ENCODE measurements around the gene CAPN15.
A peak's percentile ranks its signal among the peaks of the same experiment; 100 is the strongest.

Gene CAPN15

DNA sequence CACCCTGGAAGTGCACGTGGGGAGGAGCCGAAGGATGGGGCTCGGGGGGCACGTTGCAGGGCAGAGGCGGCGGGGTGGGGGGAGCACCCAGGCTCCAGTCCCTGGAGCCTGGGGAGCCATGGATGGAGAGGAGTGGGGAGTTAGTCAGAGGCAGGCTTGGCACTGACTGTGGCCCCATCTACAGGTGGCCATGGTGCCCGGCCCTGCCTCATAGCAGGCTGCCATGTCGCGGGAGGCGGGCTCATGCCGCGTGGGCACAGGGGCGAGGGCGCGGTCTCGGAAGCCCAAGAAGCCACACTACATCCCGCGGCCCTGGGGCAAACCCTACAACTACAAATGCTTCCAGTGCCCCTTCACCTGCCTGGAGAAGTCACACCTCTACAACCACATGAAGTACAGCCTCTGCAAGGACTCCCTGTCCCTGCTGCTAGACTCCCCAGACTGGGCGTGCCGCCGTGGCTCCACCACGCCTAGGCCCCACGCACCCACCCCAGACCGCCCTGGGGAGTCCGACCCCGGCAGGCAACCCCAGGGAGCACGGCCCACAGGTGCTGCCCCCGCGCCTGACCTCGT lies 35.6 kb downstream of the CAPN15 start:
- Mint-ChIP-seq H3K9me3 (no peaks in the 10 kb centered on the region), H3K27ac (no peak overlapping the region), H3K4me3 (no peak overlapping the region), H3K27me3 (peaks cover 12% of the 10 kb centered on the region), H3K4me1 (peaks cover 13% of the 10 kb centered on the region), H3K36me3 (no peaks in the 10 kb centered on the region)
- no peak for ATAC-seq (ENCODE audit: low read depth)
- no peak for DNase-seq (ENCODE audit: low spot score in 2 of 2)

DNA sequence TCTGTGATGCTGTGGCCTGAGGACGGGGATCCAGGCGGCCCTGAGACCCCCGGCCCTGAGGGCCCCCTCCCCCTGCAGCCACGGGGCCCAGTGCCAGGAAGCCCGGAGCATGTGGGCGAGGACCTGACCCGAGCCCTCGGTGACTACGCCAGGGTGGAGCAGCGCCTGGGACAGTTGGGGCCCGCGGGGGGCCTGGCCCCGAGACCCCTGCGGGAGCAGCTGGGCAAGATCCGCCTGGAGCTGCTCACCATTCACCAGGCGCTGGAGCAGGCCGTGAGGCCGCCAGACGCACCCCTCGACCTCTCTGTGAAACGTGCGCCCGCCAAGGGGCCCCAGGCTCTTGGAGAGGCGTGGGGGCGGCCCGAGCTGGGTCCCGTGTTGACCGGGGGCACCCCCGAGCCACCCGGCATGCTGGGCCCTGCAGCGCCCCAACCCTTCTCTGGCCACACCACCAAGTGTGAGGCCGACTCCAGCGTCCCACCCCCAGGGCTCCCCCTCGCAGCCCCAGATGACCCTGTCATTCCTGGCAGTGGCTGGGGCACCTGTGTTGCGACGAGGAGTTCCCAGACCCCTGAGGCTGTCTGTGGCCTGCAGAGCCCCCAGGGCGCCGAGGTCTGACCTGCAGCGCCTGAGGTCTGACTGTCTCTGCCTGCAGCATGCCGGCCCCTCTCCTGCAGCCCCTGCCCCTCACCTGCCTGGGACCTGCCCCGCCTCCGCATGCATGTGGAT lies 37.3 kb downstream of the CAPN15 start:
- Mint-ChIP-seq H3K27me3 (peaks cover 6% of the 10 kb centered on the region), H3K27ac (no peak overlapping the region), H3K4me1 (peaks cover 12% of the 10 kb centered on the region), H3K4me3 (no peak overlapping the region), H3K9me3 (no peaks in the 10 kb centered on the region), H3K36me3 (no peaks in the 10 kb centered on the region)
- no peak for ATAC-seq (ENCODE audit: low read depth)
- no peak for DNase-seq (ENCODE audit: low spot score in 2 of 2)

DNA sequence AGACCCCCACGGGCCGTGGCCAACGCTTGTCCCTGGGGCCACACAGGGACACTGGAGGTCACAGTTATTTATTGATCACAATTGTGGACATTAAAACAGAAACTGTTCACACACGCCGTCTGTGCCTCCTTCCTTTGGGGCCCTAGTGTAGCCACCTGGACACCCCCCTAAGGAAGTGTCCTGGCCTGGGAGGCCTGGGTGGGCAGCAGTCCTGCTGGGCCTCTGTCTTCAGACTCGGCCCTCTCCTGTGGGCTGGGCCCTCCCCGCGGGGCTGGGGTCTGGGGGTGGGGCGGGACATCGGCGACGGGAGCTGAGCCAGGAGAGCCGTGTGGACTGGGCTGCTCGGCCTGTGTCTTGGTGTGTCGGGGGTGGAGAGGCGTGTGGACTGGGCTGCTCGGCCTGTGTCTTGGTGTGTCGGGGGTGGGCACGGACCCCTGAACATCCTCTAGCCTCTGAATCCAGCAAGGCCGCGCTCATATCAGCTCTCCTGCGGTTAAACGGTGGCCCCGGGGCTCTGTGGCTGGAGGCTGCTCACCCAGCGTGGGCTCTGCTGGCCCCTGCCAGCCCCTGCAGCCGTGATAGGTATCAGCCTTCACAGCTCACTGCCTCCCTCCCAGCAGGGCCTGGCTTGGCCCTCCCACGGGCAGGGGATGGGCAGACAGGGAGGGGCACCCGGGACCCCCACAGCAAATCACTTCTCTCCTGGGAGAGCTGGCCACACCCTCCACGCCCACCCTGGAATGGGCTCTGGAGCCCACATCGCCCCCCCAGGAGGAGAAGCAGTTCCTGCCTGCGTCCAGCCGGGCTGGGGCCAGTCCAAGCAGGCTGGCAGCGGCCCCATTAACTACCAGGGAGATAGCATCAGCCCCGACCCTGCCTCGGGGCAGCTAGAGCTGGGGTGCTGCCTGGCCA lies 38.2 kb downstream of the CAPN15 start:
- H3K4me3 Mint-ChIP-seq, result peak overlapping the region; percentile 11
- no peaks in the 10 kb centered on the region for H3K9me3 Mint-ChIP-seq
- peaks cover 6% of the 10 kb centered on the region for H3K27me3 Mint-ChIP-seq
- no peak overlapping the region for H3K27ac Mint-ChIP-seq
- DNase-seq (ENCODE audit: low spot score in 2 of 2), result no peak
- no peaks in the 10 kb centered on the region for H3K36me3 Mint-ChIP-seq
- ATAC-seq (ENCODE audit: low read depth), result no peak
- H3K4me1 Mint-ChIP-seq, result peaks cover 12% of the 10 kb centered on the region

DNA sequence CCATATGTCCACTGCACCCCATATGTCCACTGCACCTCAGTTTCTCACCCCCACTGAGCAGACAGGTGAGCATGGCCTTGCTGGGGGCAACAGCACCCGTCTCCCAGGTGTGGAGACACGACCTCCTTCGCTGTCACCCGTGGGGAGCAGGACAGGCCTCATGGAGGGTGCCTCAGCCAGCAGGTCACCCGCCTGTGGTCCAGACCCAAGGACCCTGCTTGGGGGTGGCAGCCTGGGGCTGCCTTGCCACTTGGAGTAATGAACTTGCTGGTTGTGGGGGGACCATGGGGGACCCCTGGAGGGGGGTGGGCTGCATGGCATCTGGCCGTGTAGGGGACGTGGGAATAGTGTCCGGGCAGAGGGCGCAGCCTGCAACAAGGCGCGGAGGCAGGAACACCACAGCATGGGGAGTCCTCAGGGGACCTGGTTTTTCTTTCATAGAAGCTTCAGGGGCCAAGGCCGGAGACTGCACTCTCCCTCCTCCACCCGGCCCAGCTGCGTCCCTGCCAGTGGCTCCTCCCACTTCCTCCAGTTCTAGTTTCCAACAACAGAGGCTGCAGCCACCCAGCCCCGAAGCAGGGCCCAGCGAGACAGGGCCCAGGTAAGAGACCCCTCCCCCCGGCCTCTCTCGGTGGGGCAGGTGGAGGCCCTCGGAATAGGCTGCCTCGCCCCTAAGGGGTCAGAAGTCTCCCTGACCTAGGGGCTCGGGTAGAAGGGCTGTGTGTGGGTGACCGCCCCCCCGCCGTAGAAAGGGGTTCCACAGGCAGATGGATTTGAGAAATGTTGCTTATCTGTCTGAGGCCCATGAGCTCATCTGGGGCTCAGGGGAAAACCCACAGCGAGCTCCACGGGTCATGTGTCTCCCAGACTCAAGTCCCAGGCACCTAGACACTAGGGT lies 39.2 kb downstream of the CAPN15 start, which contains the start of gene NHLRC4:
NHLRC4 (plus strand) TSS at position 531 of the 898 bp plus-strand sequence. CDS start 1,043 bp downstream, outside the sequence.
- Mint-ChIP-seq H3K27ac (peak within 1 kb of the TSS; percentile 74), H3K36me3 (no peaks in the 10 kb centered on the region), H3K4me1 (peaks cover 22% of the 10 kb centered on the region), H3K4me3 (peak within 1 kb of the TSS; percentile 76), H3K9me3 (no peaks in the 10 kb centered on the region), H3K27me3 (peaks cover 4% of the 10 kb centered on the region)
- ATAC-seq (ENCODE audit: low read depth) (peak; percentile 69), DNase-seq (ENCODE audit: low spot score in 2 of 2) (peak in 1 of 2 donors; percentile 57)

DNA sequence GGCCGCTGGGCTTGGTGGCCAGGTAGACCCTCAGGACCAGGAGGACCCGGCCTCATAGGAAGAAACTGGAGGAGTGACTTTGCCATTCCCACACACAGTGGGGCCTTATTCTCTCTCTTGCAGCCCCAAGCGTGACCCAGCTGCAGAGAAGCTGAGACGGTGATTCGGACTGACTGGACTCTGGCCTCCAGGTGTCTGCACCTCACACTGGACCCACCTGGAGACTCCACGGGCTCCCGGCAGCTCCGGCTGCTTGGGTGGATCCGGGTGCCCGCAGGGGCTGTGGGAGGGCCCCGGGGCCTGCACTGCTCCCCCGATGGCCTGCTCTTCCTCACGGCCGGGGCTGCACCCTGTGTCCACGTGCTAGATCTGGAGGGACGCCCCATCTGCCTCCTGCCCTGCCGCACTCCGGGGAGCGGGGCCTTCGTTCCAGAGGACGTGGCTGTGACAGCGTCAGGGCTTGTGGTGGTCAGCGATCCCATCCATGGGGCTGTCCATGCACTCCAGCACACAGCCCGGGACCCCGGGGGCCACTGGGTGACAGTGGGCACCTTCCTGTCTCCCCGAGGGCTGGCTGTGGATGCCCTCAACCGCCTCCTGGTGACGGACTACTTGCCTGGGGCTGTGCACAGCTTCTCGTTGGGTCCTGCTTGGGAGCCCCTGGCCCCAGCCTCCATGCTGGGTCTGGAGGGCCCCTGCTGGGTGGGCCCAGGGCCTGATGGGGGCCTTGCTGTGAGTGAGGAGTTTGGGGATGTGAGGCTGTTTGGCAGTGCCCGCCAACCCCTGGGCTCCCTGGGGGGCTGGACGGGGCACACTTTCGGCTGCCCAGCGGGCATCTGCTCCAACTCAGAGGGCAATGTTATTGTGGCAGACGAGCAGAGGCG lies 40.1 kb downstream of the CAPN15 start:
- DNase-seq (ENCODE audit: low spot score in 2 of 2), result no peak
- H3K4me1 Mint-ChIP-seq, result peaks cover 24% of the 10 kb centered on the region
- ATAC-seq (ENCODE audit: low read depth), result no peak
- no peaks in the 10 kb centered on the region for H3K9me3 Mint-ChIP-seq
- H3K36me3 Mint-ChIP-seq, result no peaks in the 10 kb centered on the region
- H3K27ac Mint-ChIP-seq, result peak overlapping the region; percentile 74
- peaks cover 3% of the 10 kb centered on the region for H3K27me3 Mint-ChIP-seq
- H3K4me3 Mint-ChIP-seq, result peak overlapping the region; percentile 76

DNA sequence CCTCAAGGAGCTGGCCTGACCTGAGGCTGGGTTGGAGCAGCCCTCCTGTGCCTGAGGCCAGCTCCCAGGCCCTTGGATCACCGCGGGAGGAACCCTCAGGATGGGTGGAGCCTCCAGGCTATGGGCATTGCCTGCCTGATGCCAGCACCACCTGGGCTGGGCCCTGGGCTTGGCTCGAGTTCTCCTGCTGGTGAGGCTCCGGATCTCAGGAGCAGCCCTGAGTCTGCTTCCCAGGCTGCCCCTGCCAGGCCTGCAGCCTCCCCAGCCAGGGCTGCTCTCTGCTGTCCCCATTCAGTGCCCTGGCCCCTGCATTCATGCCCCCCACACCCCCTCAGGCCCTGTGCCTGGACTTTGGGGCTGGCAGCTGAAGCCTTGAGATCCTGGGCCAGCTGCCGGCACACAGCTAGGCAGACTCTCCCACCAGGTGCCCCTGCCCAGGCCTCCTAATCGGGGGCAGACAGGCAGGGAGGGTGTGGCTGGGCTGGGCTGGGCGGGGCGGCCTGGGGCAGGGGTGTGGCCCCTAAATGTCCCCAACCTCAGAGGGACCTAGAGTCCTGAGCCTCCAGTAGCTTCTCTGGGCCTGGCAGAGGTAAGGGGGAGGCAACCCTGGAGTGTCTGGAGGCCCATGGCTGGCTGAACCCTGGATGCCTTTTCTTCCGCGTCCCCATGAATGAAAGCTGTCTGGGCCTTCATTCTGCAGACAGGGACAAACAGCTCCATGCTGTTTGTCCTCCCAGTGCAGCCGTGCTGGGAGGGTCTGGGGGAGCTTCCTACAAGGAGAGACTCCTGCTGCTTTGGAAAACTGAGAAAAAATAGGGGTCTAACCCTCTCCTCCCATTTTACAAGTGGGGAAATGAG lies 41.1 kb downstream of the CAPN15 start:
- peak overlapping the region; percentile 87 for H3K4me3 Mint-ChIP-seq
- H3K27me3 Mint-ChIP-seq, result no peaks in the 10 kb centered on the region
- H3K27ac Mint-ChIP-seq, result peak overlapping the region; percentile 82
- ATAC-seq (ENCODE audit: low read depth) (no peak), DNase-seq (ENCODE audit: low spot score in 2 of 2) (no peak)
- no peaks in the 10 kb centered on the region for H3K9me3 Mint-ChIP-seq
- H3K36me3 Mint-ChIP-seq, result no peaks in the 10 kb centered on the region
- H3K4me1 Mint-ChIP-seq, result peaks cover 24% of the 10 kb centered on the region

DNA sequence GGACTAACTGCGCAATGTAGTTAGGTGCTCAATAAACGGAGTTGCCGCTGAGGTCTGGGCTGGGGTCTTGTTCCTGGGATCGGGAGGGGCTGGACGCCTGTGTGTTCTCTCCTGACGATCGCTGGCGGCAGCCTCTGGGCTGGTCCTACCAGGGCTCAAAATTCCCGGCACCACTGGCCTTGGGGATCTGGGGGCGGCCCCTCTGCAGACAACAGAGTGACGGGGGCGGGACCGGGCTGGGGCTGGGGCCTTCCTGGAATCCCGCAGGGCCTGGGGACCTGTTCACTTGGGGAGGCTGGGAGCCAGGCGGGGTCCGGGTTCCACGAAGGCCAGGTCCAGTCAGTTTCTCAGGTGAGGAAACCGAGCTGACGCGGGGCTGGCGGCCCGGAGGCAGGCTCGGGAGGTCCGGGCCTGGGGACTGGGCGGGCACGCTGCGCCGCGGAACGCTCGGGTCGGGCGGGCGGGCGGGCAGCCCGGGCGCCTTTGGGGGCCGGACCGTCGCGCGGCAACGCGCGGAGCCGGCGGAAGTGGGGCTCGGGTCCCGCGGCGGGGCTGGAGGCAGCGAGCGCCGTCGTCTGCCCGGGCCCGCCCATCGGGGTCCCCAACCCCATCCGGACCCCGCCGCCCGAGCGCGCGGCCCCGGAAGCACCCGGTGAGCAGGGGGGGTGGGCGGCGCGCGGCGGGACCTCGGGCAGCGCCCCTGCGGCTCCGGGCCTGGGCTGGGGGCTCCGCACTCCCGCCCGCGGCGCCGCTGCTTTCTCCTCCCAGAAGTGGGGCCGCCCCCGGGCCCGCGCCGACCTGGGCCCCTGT lies 42.1 kb downstream of the CAPN15 start, which contains the start of gene PIGQ:
PIGQ (plus strand) TSS at position 524 of the 810 bp plus-strand sequence. CDS start 4,107 bp downstream, outside the sequence.
- peak; percentile 75 for ATAC-seq (ENCODE audit: low read depth)
- H3K36me3 Mint-ChIP-seq, result no peaks in the 10 kb centered on the region
- H3K27ac Mint-ChIP-seq, result peak within 1 kb of the TSS; percentile 87
- H3K4me1 Mint-ChIP-seq, result peaks cover 24% of the 10 kb centered on the region
- no peaks in the 10 kb centered on the region for H3K9me3 Mint-ChIP-seq
- peak; percentile 47 to 69 for DNase-seq (ENCODE audit: low spot score in 2 of 2)
- H3K27me3 Mint-ChIP-seq, result no peaks in the 10 kb centered on the region
- peak within 1 kb of the TSS; percentile 87 for H3K4me3 Mint-ChIP-seq

DNA sequence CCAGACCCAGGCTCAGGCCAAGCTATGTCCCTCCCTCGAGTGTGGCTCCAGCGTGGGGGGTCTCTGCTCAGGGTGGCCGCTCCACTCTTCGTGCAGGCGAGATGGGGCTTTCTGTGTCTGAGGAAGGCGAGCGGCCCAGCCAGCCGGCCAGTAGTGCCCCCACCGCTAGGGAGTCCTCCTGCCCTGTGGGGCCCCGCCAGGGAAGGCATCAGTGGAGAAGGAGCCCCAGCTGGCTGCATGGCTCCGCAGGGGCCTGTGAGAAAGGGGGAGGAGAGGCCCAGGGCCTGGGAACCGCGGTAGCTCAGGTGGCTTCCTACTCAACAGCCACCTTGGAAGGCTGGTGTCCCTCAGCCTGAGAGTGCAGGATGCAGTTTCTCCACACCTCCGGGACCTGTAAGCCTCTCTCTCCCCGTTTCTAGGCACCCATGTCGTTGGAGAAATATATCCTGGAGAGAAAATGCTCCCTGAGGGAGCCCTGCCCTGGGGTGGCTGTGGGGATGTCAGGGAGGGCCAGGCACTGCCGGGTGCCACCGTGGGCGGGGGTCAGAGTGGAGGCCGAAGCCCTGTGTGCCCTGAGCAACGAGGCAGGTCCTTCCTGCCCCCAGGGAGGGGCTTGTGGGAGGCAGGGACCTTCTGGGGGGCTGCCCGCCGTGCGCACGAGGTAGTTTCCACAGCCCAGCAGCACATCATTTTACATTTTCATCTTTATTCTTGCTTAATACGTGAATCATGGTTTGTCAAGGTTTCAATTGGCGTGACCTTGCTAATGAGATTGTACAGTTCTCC lies 45.5 kb downstream of the CAPN15 start:
- Mint-ChIP-seq H3K9me3 (no peaks in the 10 kb centered on the region), H3K4me3 (no peak overlapping the region), H3K27me3 (no peaks in the 10 kb centered on the region), H3K36me3 (no peaks in the 10 kb centered on the region), H3K4me1 (peaks cover 14% of the 10 kb centered on the region), H3K27ac (no peak overlapping the region)
- no peak for DNase-seq (ENCODE audit: low spot score in 2 of 2)
- ATAC-seq (ENCODE audit: low read depth), result no peak

DNA sequence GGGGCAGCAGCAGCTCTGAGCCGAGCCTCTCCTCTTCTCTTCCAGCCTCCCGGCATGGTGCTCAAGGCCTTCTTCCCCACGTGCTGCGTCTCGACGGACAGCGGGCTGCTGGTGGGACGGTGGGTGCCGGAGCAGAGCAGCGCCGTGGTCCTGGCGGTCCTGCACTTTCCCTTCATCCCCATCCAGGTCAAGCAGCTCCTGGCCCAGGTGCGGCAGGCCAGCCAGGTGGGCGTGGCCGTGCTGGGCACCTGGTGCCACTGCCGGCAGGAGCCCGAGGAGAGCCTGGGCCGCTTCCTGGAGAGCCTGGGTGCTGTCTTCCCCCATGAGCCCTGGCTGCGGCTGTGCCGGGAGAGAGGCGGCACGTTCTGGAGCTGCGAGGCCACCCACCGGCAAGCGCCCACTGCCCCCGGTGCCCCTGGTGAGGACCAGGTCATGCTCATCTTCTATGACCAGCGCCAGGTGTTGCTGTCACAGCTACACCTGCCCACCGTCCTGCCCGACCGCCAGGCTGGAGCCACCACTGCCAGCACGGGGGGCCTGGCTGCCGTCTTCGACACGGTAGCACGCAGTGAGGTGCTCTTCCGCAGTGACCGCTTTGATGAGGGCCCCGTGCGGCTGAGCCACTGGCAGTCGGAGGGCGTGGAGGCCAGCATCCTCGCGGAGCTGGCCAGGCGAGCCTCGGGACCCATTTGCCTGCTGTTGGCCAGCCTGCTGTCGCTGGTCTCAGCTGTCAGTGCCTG lies 46.7 kb downstream of the CAPN15 start:
- no peaks in the 10 kb centered on the region for H3K36me3 Mint-ChIP-seq
- ATAC-seq (ENCODE audit: low read depth) (no peak), DNase-seq (ENCODE audit: low spot score in 2 of 2) (no peak)
- no peak overlapping the region for H3K4me3 Mint-ChIP-seq
- H3K9me3 Mint-ChIP-seq, result no peaks in the 10 kb centered on the region
- H3K27ac Mint-ChIP-seq, result no peak overlapping the region
- H3K27me3 Mint-ChIP-seq, result no peaks in the 10 kb centered on the region
- peaks cover 15% of the 10 kb centered on the region for H3K4me1 Mint-ChIP-seq

DNA sequence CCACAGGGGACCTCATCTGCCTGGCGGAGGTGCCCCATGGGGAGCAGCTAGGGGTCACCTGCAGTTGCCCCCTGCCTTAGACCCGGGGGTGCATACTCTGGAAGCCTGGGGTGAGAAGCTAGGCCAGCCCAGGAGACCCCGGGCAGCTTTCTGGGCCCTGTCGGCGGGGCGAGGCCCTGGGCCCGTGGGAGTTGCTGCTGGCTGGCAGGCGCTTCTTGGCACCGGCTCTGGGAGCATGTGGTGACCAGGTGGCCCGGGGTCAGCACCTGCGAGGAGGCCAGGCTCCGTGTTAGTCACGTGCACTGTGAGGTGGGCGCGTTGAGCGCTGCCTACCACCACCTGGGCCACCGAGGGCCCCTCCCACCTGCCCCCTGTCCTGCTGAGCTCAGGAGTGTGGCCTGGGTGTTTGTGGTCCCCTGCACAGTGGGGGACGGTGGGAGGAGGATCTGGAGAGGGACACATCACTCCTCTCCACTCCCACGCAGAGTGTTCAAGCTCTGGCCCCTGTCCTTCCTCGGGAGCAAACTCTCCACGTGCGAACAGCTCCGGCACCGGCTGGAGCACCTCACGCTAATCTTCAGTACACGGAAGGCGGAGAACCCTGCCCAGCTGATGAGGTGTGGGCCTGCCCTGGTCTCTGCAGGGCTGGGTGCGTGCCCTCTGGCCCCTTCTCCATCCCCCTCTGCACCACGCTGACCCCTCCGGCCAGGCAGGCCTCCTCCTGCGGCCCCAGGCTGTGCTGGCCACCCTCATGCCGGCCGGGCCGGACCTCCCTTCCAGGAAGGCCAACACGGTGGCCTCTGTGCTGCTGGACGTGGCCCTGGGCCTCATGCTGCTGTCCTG lies 48.1 kb downstream of the CAPN15 start:
- Mint-ChIP-seq H3K9me3 (no peaks in the 10 kb centered on the region), H3K36me3 (no peaks in the 10 kb centered on the region)

More for the DNA sequence above, 48.1 kb downstream of the CAPN15 start:
- no peak for DNase-seq (ENCODE audit: low spot score in 2 of 2)
- Mint-ChIP-seq H3K4me3 (no peak overlapping the region), H3K27me3 (no peaks in the 10 kb centered on the region), H3K4me1 (peaks cover 16% of the 10 kb centered on the region), H3K27ac (no peak overlapping the region)
- ATAC-seq (ENCODE audit: low read depth), result no peak
